A549 treated with CORT108297 at 1 μM for 4 hours (cell line): ENCODE measurements around the gene ZNF326. TPM values are rescaled to one million over a fixed set of nuclear protein-coding genes. Genes with fewer than 3 reads are reported as not detected.

ENCODE experiments used
- total RNA-seq: library from RNA; stranded (reverse); fragments of 200-300 nt; extraction: Qiagen RNA extraction; gene quantifications from 5 replicates; pipeline ENCODE4 v1.2.3, GENCODE V29; 2022

Gene ZNF326
- total RNA-seq = 19.1 to 24.2 TPM (median 19.4 TPM) in 5 replicates

GRCh38 chr1:89994805-89995597 is at the start of gene ZNF326:
ZNF326 (plus strand) TSS chr1:89995110; CDS start chr1:89995258, 148 bp downstream.

Other genes starting within 250 kb of the ZNF326 start
- 32.9 to 41.9 TPM (median 41.2 TPM) in 5 replicates for gene LRRC8D, start 174.1 kb upstream of the ZNF326 start, total RNA-seq